HG03097 (cell line): ENCODE data around the gene MRTFA.
"Not testable (repeated sequence)": the region's sequence is repeated elsewhere in the genome, so short reads cannot be mapped to it uniquely, and the experiment has no call there.

Experiments
- ATAC-seq: cut with Tn5 transposase; IDR thresholded peaks from one replicate; pipeline ENCODE4 v1.9.1; 2021; ENCODE audit not compliant: unreplicated experiment, low FRiP score

The MRTFA gene

DNA sequence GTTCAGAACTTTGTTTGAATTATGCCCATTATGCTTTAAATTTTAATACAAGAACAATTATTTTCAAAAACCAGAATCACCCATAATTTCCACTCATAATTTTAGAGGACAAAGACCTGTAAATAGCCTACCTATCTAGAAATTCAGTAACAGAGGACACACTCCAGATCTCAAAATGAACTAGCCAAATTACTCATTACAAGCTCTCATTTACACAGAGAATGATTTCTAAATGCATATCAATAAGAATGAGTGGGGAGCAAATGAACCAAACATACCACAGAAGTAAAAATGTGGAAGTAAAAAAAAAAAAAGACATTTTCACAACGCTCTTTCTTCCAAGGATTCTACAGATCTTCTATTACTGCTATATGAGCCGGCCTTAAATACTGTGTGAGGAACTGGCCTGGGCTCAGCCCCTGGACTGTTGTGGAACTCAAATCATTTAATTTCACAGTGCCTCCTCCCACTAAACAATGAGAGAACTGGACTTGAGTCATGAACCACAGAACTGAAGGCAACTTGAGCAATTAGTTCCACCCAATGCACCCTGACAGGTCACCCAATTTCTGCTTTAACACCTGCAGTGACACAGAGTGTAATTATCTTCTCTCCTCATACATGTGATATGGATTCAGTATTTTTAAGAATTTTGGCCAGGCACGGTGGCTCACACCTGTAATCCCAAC is 8.0 kb downstream of the MRTFA start:
- no peak for ATAC-seq

DNA sequence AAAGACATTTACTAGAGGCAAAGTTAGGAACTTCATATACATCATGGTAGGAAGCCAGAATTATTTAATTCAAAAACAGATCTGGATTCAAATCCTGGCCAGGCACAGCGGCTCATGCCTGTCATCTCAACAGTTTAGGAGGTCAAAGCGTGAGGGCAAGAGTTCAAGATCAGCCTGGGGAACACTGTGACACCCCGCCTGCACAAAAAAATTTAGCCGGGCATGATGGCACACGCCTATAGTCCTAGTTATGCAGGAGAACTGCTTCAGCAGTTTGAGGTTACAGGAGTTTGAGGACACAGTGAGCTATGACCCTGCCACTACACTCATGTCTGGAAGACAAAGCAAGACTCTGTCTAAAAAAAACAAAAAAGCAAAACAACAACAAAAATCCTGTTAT is 8.9 kb downstream of the MRTFA start:
- ATAC-seq, result no peak

GRCh38 chr22:40626851-40627250 is 9.7 kb downstream of the MRTFA start:
- no peak for ATAC-seq

DNA sequence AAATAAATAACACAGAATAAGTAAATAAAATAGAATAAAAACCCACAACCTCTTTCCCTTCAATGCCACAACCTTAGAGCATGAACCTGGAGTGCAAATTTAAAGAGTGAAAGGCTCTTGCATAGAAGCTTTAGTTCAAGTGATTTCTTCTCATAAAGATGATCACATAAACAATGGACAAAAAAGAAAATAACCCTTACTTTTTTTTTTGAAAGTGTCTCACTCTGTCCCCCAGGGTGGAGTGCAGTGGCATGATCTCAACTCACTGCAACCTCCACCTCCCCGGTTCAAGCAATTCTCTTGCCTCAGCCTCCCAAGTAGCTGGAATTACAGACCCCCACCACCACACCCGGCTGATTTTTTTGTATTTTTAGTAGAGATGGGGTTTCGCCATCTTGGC is 10.7 kb downstream of the MRTFA start:
- ATAC-seq, result not testable (repeated sequence)

GRCh38 chr22:40625281-40625680 is 11.2 kb downstream of the MRTFA start:
- not testable (repeated sequence) for ATAC-seq

DNA sequence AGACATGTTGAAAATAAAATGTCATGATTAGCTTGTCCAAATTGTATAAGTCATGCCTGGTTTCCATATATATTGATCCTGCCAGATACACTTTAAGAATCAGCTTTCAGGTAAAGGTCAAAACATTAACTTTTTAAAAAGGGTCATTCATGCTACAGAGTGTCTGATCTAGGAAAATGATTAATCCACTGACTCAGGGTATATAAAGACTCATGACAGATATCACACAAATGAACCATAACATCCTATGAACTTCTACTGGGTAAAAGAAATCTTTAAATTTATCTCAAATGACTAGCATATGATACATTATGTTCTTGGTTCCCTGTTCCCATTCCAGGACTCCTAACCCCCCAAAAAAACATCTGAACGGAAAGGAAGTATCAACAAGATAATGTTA is 11.7 kb downstream of the MRTFA start:
- ATAC-seq, result no peak

- no peak for ATAC-seq
Measured at GRCh38 chr22:40621309-40622151, 15.0 kb downstream of the MRTFA start.

DNA sequence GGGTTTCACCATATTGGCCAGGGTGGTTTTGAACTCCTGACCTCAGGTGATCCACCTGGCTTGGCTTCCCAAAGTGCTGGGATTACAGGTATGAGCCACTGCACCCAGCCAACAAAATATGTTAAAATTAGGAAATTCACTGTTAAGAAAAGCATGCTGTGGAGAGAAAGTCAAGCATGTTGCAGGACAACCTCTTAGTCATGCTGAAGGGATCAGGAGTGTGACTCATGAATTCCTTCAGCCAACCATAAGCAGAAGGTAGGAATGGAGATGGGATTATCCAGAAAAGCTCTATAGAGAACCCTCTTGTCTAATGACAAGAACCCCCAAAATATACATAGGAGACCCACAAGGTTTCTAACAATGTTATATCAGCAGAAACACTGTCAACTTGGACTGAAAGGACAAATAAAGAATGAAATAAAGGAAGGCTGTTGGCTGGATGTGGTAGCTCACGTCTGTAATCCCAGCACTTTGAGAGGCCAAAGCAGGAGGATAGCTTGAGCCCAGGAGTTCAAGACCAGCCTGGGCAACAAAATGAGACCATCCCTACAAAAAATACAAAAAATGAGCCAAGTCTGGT is 16.0 kb downstream of the MRTFA start:
- no peak for ATAC-seq

DNA sequence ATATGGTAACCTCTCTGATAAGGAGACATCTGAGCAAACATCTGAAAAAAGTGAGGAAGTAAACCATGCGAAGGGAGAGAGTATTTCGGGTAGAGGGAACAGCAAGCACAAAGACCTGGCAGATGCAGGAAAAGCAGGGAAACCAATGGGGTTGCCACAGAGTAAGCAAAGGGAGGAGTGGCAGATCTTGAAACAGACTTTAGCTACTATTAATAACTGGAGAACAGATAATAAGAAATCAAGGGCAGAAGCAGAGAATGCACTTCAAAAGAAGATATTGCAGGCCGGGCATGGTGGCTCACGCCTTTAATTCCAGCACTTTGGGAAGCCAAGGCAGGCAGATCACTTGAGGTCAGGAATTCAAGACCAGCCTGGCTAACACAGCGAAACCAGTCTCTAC is 18.1 kb downstream of the MRTFA start:
- no peak for ATAC-seq

- no peak for ATAC-seq
Measured at GRCh38 chr22:40616578-40616977, 19.9 kb downstream of the MRTFA start.

GRCh38 chr22:40613067-40613466 is 23.5 kb downstream of the MRTFA start:
- ATAC-seq, result no peak

DNA sequence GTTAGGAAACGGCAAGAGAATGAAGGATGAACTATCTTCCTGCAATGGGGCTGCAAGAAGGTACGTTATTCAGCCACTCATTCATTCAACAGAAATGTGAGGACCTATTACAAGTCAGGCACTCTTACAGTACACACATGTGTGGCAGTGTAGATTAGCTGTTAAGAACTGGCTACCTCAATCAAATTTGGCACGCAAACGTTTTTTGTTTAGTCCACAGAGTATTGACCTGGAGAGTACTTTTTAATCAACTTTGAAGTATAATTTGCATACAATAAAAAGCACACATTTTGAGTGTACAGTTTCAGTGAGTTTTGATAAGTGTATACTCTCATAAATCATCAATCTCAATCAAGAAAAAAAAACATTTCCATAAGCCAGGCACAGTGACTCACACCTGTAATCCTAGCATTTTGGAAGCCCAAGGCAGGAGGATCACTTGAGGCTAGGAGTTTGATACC is 24.2 kb downstream of the MRTFA start:
- ATAC-seq, result no peak

DNA sequence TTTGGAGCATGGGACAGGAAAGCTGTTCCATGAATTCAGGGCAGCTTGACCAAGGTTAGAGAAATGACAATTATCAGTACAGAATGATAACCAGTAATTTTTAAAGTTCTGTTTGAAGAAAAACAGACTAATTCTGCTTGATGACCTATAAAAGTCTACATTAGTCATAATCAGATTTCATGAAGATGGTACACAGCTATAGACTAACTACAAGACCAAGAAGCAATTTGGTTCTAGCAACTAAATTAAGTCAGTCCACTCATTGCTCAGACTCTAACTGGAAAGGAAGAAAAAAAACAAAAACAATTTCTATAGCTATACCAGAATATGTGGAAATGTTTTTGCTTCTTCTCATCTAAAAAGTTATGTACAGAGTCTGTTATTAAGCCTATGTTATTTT is 24.9 kb downstream of the MRTFA start:
- ATAC-seq, result no peak

- ATAC-seq, result no peak
Measured at GRCh38 chr22:40610329-40610850, 26.1 kb downstream of the MRTFA start.

GRCh38 chr22:40609216-40609615 is 27.3 kb downstream of the MRTFA start:
- no peak for ATAC-seq

GRCh38 chr22:40607506-40607905 is 29.0 kb downstream of the MRTFA start:
- ATAC-seq, result no peak

DNA sequence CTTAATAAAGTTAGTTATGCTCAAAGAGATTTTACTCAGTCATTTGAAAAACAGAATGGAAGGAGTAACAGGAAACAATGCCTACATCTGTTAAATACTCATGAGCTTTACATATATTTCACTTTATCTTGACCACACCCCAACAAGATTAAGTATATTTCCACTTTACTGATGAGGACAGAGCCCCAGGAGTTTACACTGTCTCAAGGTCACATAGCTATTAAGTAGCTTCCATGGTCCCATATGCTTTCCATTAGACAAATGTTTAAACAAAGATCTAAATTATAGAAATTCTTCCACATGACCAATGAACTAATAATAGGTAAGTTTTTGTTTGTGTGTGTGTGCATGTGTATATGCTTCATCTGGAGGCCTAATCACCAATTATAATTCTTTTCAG is 30.2 kb downstream of the MRTFA start:
- ATAC-seq, result no peak

DNA sequence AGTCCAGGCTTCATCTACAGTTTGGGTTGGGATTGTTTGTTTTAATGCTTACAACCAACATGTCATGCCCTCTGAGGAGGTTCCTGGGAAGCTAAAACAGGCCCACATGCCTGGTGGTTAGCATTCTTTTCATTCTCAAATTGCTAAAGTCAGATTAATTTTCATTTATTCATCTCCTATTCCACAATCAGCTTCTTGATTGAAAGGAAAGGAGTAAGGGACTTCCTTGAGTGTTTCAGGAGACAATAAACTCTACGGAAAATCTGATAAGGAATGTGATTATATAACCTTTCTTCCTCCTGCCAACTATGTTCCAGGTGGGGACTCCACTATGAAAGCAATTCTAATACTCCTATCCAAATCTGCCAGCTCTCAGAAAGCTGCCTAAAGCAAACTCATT is 30.8 kb downstream of the MRTFA start:
- ATAC-seq, result no peak

DNA sequence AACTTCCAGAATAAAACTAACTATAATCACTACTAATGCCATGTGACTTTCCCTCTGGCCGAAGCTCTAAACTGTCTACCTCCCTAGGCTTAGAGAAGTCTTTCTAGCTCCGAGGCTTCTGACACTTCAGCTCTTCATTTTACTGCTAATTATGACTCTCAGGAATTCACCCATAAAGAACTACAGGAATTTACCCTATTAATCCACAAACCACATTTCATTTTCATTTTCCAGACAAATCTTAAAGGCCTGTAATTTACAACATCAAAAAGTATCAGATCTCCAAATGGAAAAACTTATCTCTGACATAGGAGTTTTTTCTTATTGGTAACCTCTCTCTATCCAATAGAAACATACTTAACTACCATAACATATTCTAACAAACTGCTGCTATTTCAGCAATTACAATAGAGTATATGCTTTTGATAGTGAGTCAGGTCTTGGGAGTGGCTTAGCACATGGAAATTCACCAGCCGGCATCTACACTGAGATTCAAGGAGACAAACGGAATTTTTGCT is 33.4 kb downstream of the MRTFA start:
- ATAC-seq, result no peak

DNA sequence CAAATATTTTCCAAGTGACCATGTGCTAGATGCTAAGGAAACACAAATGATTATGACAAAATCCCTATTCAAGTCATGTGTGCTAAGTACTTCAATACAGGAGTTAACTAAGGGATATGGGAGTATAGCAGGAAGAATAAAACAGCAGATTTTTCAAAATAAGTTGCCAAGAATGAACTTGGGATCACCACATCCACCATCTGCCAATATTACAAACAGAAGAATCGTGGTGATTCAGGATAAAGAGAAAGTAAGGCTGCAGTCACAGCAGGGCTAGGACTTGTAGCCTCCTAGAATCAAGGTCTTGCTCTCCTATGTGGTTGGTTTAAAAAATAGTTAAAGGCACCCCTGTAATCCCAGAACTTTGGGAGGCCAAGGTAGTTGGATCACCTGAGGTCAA is 34.3 kb downstream of the MRTFA start:
- ATAC-seq, result no peak

DNA sequence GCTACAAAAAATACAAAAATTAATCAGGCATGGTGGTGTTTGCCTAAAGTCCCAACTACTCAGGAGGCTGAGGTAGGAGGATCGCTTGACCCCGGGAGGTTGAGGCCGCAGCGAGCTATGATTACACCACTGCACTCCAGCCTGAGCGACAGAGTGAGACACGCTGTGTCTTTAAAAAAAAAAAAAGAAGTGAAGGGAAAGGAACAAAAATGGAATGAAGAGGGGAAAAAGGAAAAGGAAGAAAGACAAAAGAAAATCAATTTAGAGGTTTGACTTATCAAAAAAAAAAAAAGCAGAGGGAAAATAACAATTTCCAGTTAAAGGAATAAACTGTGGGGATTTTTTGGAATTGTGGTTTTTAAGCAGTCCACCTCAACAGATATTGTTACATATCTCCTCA is 36.8 kb downstream of the MRTFA start:
- ATAC-seq, result no peak
